NCI-H526 treated with DMSO at 0.1 percent for 48 hours (cell line): ENCODE measurements around the gene TSPY8.
"Not testable (repeated sequence)": the region's sequence is repeated elsewhere in the genome, so short reads cannot be mapped to it uniquely, and the experiment has no call there.

ENCODE experiments used
- DNase-seq: peaks from one replicate; lab custom pipeline; 2025; lab: John Stamatoyannopoulos, UW

Gene TSPY8

GRCh38 chrY:9357497-9357896 is at the start of gene TSPY8:
TSS of gene TSPY8 (plus strand) at chrY:9357797. CDS start at chrY:9357843, 46 bp downstream.
- DNase-seq = not testable (repeated sequence)

- DNase-seq = no peak
Observed at GRCh38 chrY:9320996-9321395, 36.6 kb upstream of the TSPY8 start.

GRCh38 chrY:9337164-9337563 is 20.4 kb upstream of the TSPY8 start, which contains the start of gene TSPY4:
TSS of gene TSPY4 (plus strand) at chrY:9337464. CDS start at chrY:9337510, 46 bp downstream.
- not testable (repeated sequence) for DNase-seq

GRCh38 chrY:9396527-9396926 is 38.9 kb downstream of the TSPY8 start:
- not testable (repeated sequence) for DNase-seq

GRCh38 chrY:9398121-9398520 is 40.5 kb downstream of the TSPY8 start, which contains the start of gene TSPY3:
TSS of gene TSPY3 (plus strand) at chrY:9398421. CDS start at chrY:9398467, 46 bp downstream.
- DNase-seq = not testable (repeated sequence)
